IPS-NIHi11 (cell line): ENCODE results near the gene SCN11A.
A peak's percentile ranks its signal among the peaks of the same experiment; 100 is the strongest.
"Not testable (repeated sequence)": the region's sequence is repeated elsewhere in the genome, so short reads cannot be mapped to it uniquely, and the experiment has no call there.

Experiments
- DNase-seq: peaks from one replicate; pipeline ENCODE4 v3.0.0; 2012; ENCODE audit warnings: mixed read lengths, low spot score

The SCN11A gene

GRCh38 chr3:39065197-39065596, 13.5 kb upstream of the SCN11A start:
- DNase-seq = peak; percentile 68

GRCh38 chr3:39064646-39065045, 12.9 kb upstream of the SCN11A start:
- no peak for DNase-seq

DNA sequence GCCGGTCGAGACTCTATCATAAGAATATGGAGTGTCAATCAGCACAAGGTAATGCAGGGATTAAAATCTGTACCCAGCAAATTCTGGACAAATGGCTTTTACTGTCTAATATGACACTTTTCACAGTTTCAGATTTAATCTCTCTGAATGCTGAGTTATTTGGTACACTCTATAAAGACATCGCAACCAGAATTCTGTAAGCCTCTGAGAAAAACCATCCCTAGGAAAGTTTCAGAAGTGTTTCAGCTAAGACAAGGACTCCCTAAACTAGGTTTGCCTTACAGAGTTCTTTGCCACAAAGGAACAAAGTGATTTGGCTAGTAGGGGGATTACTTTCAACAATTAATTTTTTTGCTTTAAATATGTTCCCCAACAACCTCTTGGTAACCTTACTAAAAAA, 11.4 kb upstream of the SCN11A start:
- no peak for DNase-seq

DNA sequence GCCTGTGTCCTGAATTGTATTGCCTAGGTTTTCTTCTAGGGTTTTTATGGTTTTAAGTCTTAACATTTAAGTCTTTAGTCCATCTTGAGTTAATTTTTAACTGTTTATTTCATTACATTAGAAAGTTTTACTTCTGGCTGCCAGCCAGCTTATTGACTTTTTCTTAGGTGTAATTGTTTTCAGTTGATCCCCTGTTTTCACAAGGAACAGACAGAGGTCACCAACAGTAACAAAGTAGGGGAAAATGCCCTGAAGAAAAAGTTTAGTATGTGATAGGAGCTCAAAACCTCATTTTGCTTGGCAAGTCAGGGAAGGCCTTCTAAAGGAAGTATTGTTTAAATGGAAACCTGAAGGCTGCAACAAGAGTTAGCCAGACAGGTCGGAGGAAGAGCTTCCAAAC, 10.4 kb upstream of the SCN11A start:
- no peak for DNase-seq

DNA sequence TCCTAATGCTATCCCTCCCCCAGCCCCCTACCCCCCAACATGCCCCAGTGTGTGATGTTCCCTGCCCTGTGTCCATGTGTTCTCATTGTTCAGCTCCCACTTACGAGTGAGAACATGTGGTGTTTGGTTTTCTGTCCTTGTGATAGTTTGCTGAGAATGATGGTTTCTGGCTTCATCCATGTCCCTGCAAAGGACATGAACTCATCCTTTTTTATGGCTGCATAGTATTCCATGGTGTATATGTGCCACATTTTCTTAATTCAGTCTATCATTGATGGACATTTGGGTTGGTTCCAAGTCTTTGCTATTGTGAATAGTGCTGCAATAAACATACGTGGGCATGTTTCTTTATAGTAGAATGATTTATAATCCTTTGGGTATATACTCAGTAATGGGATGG, 9.5 kb upstream of the SCN11A start:
- DNase-seq = not testable (repeated sequence)

GRCh38 chr3:39056151-39056550, 4.4 kb upstream of the SCN11A start:
- no peak for DNase-seq

DNA sequence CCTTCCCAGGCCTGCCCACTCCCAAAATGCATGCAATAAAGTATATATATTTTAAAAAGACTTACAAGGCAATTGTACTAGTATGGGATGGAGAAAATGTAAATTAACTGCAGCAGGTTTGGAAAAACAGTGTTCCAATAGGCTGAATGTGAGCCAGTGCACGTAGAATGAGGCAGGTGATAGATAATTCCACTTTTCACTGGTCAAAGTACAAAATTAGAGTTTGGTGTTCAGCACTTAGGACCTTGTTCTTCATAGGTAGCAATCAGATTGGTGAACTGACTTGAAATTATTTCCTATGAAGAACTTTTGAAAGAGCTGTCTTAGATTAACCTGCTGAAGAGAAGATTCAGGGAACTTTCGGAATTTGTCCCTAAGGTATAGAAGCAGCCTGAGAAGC, 2.0 kb upstream of the SCN11A start:
- DNase-seq = no peak

- no peak for DNase-seq
These were observed 839 bp upstream of the SCN11A start for GRCh38 chr3:39052583-39052982.

GRCh38 chr3:39050029-39050428, 1.7 kb downstream of the SCN11A start:
- DNase-seq = no peak

DNA sequence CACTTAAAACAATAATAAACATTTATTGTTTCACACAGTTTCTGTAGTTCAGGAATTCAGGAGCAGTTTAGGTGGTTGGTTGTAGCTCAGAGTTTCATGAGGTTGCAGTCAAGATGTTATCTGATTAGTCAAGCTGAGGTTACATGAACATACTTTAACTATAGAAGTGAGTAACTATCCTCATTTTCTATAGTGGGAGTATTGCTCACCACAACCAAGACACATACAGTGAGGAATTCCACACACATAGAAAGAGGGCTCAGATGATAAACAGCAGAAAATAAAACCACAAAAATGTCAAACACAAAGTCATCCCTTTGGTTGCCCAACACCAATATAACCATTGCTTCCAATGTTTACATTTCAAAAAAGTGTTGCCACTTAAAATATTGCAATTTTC, 13.6 kb downstream of the SCN11A start:
- DNase-seq = no peak

DNA sequence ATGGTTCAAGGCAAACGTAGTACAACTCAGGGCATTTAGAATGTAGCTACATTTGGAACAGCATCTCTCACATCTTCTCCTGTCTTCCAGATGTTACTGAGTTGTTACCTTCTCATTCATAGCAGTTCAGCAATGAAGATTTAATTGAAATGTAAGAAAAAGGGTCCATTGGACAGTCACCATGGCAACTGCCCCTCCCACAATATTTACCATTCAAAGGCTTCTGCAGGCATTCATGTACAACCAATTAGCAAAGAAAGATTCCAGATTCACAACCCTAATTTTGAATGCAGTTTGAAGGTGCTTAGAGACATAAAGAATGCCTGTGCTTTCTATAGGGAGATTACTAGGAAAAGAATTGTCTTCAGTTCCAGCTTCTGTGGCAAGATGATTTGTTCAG, 22.2 kb downstream of the SCN11A start:
- DNase-seq = no peak

- no peak for DNase-seq
These were observed 23.2 kb downstream of the SCN11A start for GRCh38 chr3:39028546-39028945.

- no peak for DNase-seq
These were observed 26.3 kb downstream of the SCN11A start for GRCh38 chr3:39025222-39025970.

GRCh38 chr3:39024497-39024896, 27.2 kb downstream of the SCN11A start:
- no peak for DNase-seq

DNA sequence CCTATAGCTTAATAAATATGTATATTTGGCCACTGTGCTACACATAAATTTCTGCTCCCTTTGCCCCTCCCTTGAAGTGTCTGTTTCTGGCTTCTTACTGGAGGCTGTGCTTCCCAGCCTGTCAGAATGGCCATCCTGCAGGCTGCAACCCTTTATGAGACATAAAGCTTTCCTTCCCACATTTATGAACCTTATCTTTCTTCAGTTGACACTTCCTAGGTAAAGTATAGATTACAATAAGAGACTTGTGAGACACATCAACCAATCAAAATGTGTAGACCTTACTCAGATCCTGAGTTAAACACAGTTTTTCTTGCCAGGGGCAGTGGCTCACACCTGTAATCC, 29.5 kb downstream of the SCN11A start:
- no peak for DNase-seq

DNA sequence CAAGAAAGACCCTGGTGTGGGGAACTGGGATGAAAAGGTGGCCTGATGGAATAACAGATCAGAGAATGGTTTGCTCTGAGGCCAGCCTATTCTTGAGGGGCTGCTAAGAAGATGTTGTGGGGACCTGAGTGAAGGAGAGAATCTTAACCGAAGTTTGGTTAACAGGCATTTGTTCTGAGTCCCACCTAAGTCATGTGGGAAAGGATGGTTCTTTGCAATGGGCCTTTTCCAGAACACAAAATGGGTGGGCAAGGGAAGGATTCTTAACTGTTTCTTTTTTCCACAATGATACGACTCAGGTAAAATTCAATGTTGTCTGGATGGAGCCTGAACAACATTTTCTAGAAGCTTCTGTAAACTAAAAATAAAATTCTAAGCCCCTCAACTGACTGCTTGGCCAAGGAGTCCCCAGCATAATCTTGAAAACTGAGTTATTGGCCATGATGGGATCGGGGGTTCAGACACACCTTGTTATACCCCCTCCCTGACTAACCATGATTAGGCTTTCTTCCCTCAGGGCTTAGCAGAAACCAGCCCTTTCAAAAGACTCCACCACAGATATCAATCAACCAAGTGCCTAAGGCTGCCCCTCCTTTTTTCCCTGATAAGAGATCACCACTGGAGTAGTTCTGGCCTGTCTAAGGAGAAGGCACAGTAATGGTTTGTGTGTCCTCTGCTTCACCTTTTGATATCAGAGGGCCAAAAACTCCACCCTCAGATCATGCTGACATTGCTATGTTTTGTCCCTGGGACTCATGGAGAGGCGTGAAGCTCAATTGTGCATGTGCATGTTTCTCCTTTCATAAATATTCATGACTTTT, 30.1 kb downstream of the SCN11A start:
- no peak for DNase-seq

GRCh38 chr3:39021029-39021428, 30.7 kb downstream of the SCN11A start:
- DNase-seq = no peak

- DNase-seq = no peak
These were observed 32.4 kb downstream of the SCN11A start for GRCh38 chr3:39019299-39019698.

DNA sequence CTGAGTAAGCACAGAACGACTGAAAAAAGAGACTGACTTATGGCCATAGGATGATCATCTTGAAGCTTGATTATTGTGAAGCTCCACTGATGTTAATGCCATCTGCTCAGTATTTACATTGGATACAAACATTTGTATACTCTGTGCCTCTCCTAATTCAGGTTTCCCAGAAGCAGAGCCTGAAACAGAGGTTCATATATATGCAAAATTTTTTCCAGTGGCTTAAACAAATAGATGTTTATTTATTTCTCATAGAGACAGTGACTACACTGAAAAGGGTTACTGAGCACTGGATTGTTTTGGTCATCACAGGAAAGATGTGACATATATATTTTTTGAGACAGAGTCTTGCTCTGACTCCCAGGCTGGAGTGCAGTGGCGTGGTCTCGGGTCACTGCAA, 36.3 kb downstream of the SCN11A start:
- DNase-seq = no peak

DNA sequence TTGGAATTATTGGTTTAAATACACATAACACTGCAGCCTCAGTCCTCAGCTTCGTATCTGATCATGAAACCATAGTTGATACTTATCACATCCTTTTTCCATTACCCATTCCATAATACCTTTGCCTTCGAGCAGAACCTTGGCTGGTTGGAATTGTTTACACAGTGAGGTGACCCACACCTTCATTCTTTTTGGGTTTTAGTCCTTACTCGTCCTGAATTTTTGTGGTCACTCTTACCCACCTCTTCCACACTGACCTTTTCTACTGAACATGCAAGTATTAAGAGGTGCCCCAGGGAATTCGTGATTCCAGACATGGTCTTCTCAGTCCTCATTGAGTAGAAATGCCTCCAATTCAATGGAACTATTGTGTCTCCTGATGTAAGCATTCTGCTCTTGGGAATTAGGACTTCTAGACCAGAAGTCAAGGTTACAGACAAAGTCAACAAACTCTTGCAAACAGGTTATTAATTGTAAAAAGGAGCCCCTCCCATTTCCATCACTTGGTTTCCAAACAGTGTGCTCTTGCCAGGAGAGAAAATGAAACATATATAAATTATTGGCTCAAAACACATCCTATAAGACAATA, 37.7 kb downstream of the SCN11A start:
- DNase-seq = no peak

GRCh38 chr3:39013289-39013688, 38.5 kb downstream of the SCN11A start:
- DNase-seq = peak; percentile 63

GRCh38 chr3:39011191-39011736, 40.5 kb downstream of the SCN11A start:
- DNase-seq = no peak

- DNase-seq = no peak
These were observed 46.4 kb downstream of the SCN11A start for GRCh38 chr3:39005295-39005694.
